ENCODE measurements around the gene HUS1B.
"Not testable (repeated sequence)": the region's sequence is repeated elsewhere in the genome, so short reads cannot be mapped to it uniquely, and the experiment has no call there.

HUS1B gene

GRCh38 chr6:656460-657252, at the start of gene HUS1B:
Gene HUS1B (minus strand): TSS chr6:657100. CDS start chr6:656944, 156 bp downstream.
- DNase-seq: no peak

GRCh38 chr6:706146-706545, 49.2 kb upstream of the HUS1B start:
- DNase-seq: no peak

GRCh38 chr6:705047-705446, 48.1 kb upstream of the HUS1B start:
- no peak for DNase-seq

- no peak for DNase-seq
Observed at GRCh38 chr6:704046-704445, 47.1 kb upstream of the HUS1B start.

GRCh38 chr6:703552-703951, 46.7 kb upstream of the HUS1B start:
- DNase-seq: no peak

GRCh38 chr6:701700-702479, 45.0 kb upstream of the HUS1B start:
- DNase-seq: no peak

- DNase-seq: no peak
Observed at GRCh38 chr6:701215-701614, 44.3 kb upstream of the HUS1B start.

GRCh38 chr6:700490-700889, 43.6 kb upstream of the HUS1B start:
- no peak for DNase-seq

GRCh38 chr6:699319-699718, 42.4 kb upstream of the HUS1B start:
- DNase-seq: no peak

GRCh38 chr6:694431-695126, 37.7 kb upstream of the HUS1B start:
- DNase-seq: not testable (repeated sequence)

GRCh38 chr6:693723-694009, 36.8 kb upstream of the HUS1B start:
- DNase-seq: no peak

- DNase-seq: peak; percentile 57
Observed at GRCh38 chr6:692858-693722, 36.2 kb upstream of the HUS1B start, which contains the start of gene EXOC2. Gene EXOC2 (minus strand): TSS chr6:693139. CDS start chr6:637818, 55,321 bp downstream.

GRCh38 chr6:692356-692851, 35.5 kb upstream of the HUS1B start:
- DNase-seq: peak; percentile 4

GRCh38 chr6:689223-689622, 32.3 kb upstream of the HUS1B start:
- DNase-seq: no peak

- DNase-seq: no peak
Observed at GRCh38 chr6:686497-686896, 29.6 kb upstream of the HUS1B start.

GRCh38 chr6:684831-685636, 28.1 kb upstream of the HUS1B start:
- DNase-seq: no peak

- DNase-seq: peak; percentile 85
Observed at GRCh38 chr6:683742-684440, 27.0 kb upstream of the HUS1B start.

- DNase-seq: no peak
Observed at GRCh38 chr6:680666-681340, 23.9 kb upstream of the HUS1B start.

GRCh38 chr6:680251-680650, 23.4 kb upstream of the HUS1B start:
- no peak for DNase-seq

- no peak for DNase-seq
Observed at GRCh38 chr6:679282-679681, 22.4 kb upstream of the HUS1B start.

All from NCI-H510A treated with DMSO at 0.1 percent for 48 hours (cell line).